HL-60 (cell line): Measurements from ENCODE around the gene SCG3.

Source experiments
- CTCF ChIP-seq: IDR thresholded peaks from one replicate; pipeline ENCODE4 v1.5.1; 2011; ENCODE audit warnings: low read length, control low read depth, inconsistent platforms; ENCODE audit not compliant: insufficient read depth
- POLR2AphosphoS5 ChIP-seq: IDR thresholded peaks from 2 replicates; pipeline ENCODE4 v1.6.1; 2012; ENCODE audit warnings: low read depth

GRCh38 chr15:51687565-51687964 is 6.3 kb downstream of the SCG3 start:
- no peak for TF ChIP-seq POLR2AphosphoS5
- no peak for TF ChIP-seq CTCF
